Measurements from ENCODE around the gene ARMC12. TPM values are rescaled to one million over a fixed set of nuclear protein-coding genes. Genes with fewer than 3 reads are reported as not detected.
A peak's percentile ranks its signal among the peaks of the same experiment; 100 is the strongest.

Gene ARMC12
- total RNA-seq, 1 donor from 2014 or later = 0.69 TPM

DNA sequence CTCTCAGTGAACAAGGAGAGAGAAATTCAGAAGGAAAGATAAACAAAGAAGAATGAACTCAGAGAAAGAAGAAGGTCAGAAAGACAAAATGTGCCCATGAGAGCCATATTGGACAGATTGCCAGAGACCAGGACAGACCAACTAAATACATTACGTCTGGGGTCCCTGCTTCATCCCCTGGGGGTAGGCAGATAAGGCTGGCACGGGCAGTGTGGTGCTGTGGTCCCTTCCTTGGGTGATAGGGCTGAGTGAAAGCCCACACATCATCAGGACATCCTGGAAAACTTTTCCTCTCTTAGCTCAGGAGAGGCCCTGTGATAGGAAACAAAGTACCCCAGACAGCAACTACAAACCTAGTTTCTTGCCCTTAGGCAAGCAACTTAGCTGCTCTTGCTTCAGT is 13.2 kb upstream of the ARMC12 start:
- no peaks in the 10 kb centered on the region for H3K9me3 Mint-ChIP-seq (ENCODE audit: unreplicated experiment)
- peaks cover 18% of the 10 kb centered on the region for H3K27me3 Mint-ChIP-seq (ENCODE audit: unreplicated experiment)
- H3K36me3 Mint-ChIP-seq (ENCODE audit: low read depth, unreplicated experiment) = no peaks in the 10 kb centered on the region
- no peak for DNase-seq (ENCODE audit: low spot score)
- H3K4me1 Mint-ChIP-seq (ENCODE audit: unreplicated experiment) = peaks cover 50% of the 10 kb centered on the region
- no peak overlapping the region for H3K4me3 Mint-ChIP-seq (ENCODE audit: unreplicated experiment)
- TF ChIP-seq CTCF (IDR thresholded peaks at IDR 0.05; ENCODE audit: unreplicated experiment) = no peak
- peak overlapping the region; percentile 0 for H3K27ac Mint-ChIP-seq (ENCODE audit: unreplicated experiment)

DNA sequence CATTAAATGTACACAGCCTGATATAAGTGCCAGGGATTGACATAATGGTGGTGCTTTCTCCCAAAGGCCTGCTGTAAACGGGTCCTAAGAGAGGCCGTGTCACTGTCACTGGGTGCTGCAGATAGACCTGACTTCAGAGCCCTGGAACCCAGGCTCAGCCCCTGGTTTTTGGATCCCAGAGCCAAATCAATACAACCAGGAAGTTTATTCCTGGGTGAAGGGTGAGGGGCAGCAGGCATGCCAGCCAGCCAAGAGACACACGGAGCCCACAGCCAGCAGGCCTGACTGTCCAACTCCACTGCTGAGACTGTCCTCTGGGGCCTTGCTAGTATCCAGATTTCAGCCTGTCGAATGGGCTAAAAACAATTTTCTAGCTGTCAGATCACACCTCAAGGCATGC is 12.8 kb upstream of the ARMC12 start:
- H3K9me3 Mint-ChIP-seq (ENCODE audit: unreplicated experiment) = no peaks in the 10 kb centered on the region
- no peak overlapping the region for H3K4me3 Mint-ChIP-seq (ENCODE audit: unreplicated experiment)
- peaks cover 18% of the 10 kb centered on the region for H3K27me3 Mint-ChIP-seq (ENCODE audit: unreplicated experiment)
- H3K27ac Mint-ChIP-seq (ENCODE audit: unreplicated experiment) = no peak overlapping the region
- peaks cover 45% of the 10 kb centered on the region for H3K4me1 Mint-ChIP-seq (ENCODE audit: unreplicated experiment)
- TF ChIP-seq CTCF (IDR thresholded peaks at IDR 0.05; ENCODE audit: unreplicated experiment) = no peak
- H3K36me3 Mint-ChIP-seq (ENCODE audit: low read depth, unreplicated experiment) = no peaks in the 10 kb centered on the region
- no peak for DNase-seq (ENCODE audit: low spot score)

- Mint-ChIP-seq H3K27ac (ENCODE audit: unreplicated experiment) (no peak overlapping the region), H3K36me3 (ENCODE audit: low read depth, unreplicated experiment) (peaks cover 4% of the 10 kb centered on the region), H3K4me1 (ENCODE audit: unreplicated experiment) (peaks cover 41% of the 10 kb centered on the region), H3K27me3 (ENCODE audit: unreplicated experiment) (peaks cover 22% of the 10 kb centered on the region), H3K4me3 (ENCODE audit: unreplicated experiment) (no peak overlapping the region), H3K9me3 (ENCODE audit: unreplicated experiment) (no peaks in the 10 kb centered on the region)
- no peak for DNase-seq (ENCODE audit: low spot score)
- no peak for TF ChIP-seq CTCF (IDR thresholded peaks at IDR 0.05; ENCODE audit: unreplicated experiment)
These were observed 12.4 kb upstream of the ARMC12 start for GRCh38 chr6:35724471-35724870.

DNA sequence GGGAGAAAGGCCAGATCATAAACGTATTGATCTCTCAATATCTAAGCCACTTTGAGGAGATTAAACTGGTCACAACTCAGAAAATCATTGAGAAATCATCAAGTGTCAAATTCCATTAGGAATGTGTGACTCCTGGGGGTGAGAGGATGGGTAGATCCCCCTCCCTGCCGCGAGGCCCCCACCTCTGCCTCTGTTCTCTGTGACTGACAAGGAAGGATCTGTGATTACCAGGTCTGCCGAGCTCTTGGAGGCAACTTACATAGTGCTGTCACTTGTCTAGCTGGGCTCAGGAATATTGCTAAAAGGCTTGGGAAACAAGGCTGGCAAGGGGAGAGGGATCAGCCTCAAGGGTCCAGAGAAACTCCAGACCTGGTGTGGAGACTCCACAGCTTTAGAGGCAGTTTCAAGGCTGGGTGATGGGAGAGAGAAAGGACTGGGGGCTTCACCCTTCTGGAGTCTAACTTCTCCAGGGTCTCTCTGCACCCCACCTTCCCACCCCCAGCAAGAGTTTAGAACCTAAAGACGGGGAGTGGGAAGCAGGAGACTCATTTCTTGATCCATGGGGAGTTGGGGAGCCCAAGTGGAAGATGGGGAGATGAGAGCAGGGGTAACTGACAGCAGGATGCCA is 11.6 kb upstream of the ARMC12 start:
- Mint-ChIP-seq H3K36me3 (ENCODE audit: low read depth, unreplicated experiment) (peaks cover 6% of the 10 kb centered on the region), H3K4me3 (ENCODE audit: unreplicated experiment) (no peak overlapping the region), H3K27ac (ENCODE audit: unreplicated experiment) (no peak overlapping the region), H3K9me3 (ENCODE audit: unreplicated experiment) (no peaks in the 10 kb centered on the region), H3K4me1 (ENCODE audit: unreplicated experiment) (peaks cover 34% of the 10 kb centered on the region), H3K27me3 (ENCODE audit: unreplicated experiment) (peaks cover 26% of the 10 kb centered on the region)
- no peak for TF ChIP-seq CTCF (IDR thresholded peaks at IDR 0.05; ENCODE audit: unreplicated experiment)
- DNase-seq (ENCODE audit: low spot score) = no peak

- H3K27me3 Mint-ChIP-seq (ENCODE audit: unreplicated experiment) = peaks cover 26% of the 10 kb centered on the region
- peaks cover 6% of the 10 kb centered on the region for H3K36me3 Mint-ChIP-seq (ENCODE audit: low read depth, unreplicated experiment)
- H3K9me3 Mint-ChIP-seq (ENCODE audit: unreplicated experiment) = no peaks in the 10 kb centered on the region
- no peak for TF ChIP-seq CTCF (IDR thresholded peaks at IDR 0.05; ENCODE audit: unreplicated experiment)
- H3K4me3 Mint-ChIP-seq (ENCODE audit: unreplicated experiment) = no peak overlapping the region
- no peak overlapping the region for H3K27ac Mint-ChIP-seq (ENCODE audit: unreplicated experiment)
- DNase-seq (ENCODE audit: low spot score) = no peak
- H3K4me1 Mint-ChIP-seq (ENCODE audit: unreplicated experiment) = peaks cover 27% of the 10 kb centered on the region
These were observed 11.0 kb upstream of the ARMC12 start for GRCh38 chr6:35725721-35726438.
